Esophagus muscularis mucosa (tissue), 2 donors: Measurements from ENCODE around the gene DECR2.

Experiments
- POLR2A ChIP-seq: fragments of 450-650 bp; IDR thresholded peaks from one replicate; pipeline ENCODE4 v1.6.1; 2017; ENCODE audit warnings: antibody characterized with exemption, moderate library complexity, mild to moderate bottlenecking, low read depth
- POLR2AphosphoS5 ChIP-seq, 2 donors: sonication (generic); formaldehyde crosslinking; IDR thresholded peaks; one replicate each; pipeline ENCODE4 v1.6.1; 2017; ENCODE audit warnings: antibody characterized with exemption in 2 of 2

- TF ChIP-seq POLR2A (no peak), POLR2AphosphoS5 (IDR thresholded peaks at IDR 0.05) (no peak)
These were observed 32.3 kb upstream of the DECR2 start for GRCh38 chr16:369275-369865.
